K562 (cell line): ENCODE data around the gene TCEANC2. TPM values are rescaled to one million over a fixed set of nuclear protein-coding genes. Genes with fewer than 3 reads are reported as not detected.
A peak's percentile ranks its signal among the peaks of the same experiment; 100 is the strongest.

ENCODE experiments used
- ATAC-seq: fragments of 200-7000 bp; cut with Tn5 transposase; 3 replicates; pipeline ENCODE4 v1.9.1; 2020; ENCODE audit warnings: moderate library complexity
- BruUV-seq: library from RNA; stranded (reverse); fragments of 400-500 nt; replicated peaks from 2 replicates; lab custom pipeline; 2021; lab: Mats Ljungman, UMichigan
- CTCF ChIA-PET: fragments of 300-600 bp; formaldehyde crosslinking; extraction: SDS; loops from one replicate; lab custom pipeline; 2021; ENCODE audit warnings: low intra/inter-chr PET ratio; lab: Yijun Ruan, JAX
- POLR2A ChIA-PET: fragments of 300-600, 350-650 bp; sonication (Branson Sonifier 250); formaldehyde crosslinking; extraction: SDS; loops from one replicate; lab custom pipeline; 2021; ENCODE audit warnings: antibody characterized with exemption, inconsistent platforms; lab: Yijun Ruan, JAX
- DNase-seq, 4 experiments: peaks; one replicate each; pipeline versions ENCODE4 v3.0.0 to v3.0.0-alpha.2; 2011 to 2018; ENCODE audit warnings: low spot score in 3 of 4, mixed read lengths in 3 of 4; ENCODE audit errors: extremely low read depth in 1 of 4
- FAIRE-seq: peaks from 2 replicates; lab custom pipeline; 2011; peaks lifted over from hg19 to GRCh38; lab: Jason Lieb, UNC
- H2AFZ ChIP-seq: 2 replicates; pipeline ENCODE4 v1.6.0; 2011; ENCODE audit warnings: low read depth, low read length, control low read depth, inconsistent platforms
- H3K27ac ChIP-seq: fragments of 200-600 bp; 3 replicates; pipeline ENCODE4 v1.8.0; 2011; ENCODE audit warnings: low read depth, mild to moderate bottlenecking, control low read depth, inconsistent platforms, low read length, moderate library complexity, mixed read lengths; ENCODE audit errors: extremely low read depth
- H3K27me3 ChIP-seq, 2 experiments: fragments of 300-600 bp in 1 of 2; 2 replicates in 1 of 2; 3 replicates in 1 of 2; pipeline versions ENCODE4 v1.6.0 to v1.8.0; 2011; ENCODE audit warnings: inconsistent platforms in 2 of 2, low read length in 2 of 2, mild to moderate bottlenecking in 1 of 2, mixed read lengths in 1 of 2, moderate library complexity in 1 of 2; ENCODE audit not compliant: control insufficient read depth in 2 of 2, insufficient read depth in 2 of 2
- H3K36me3 ChIP-seq: fragments of 300-600 bp; 3 replicates; pipeline ENCODE4 v1.8.0; 2011; ENCODE audit warnings: mild to moderate bottlenecking, low read length, inconsistent platforms; ENCODE audit not compliant: control insufficient read depth, insufficient read depth
- H3K4me1 ChIP-seq, 2 experiments: fragments of 200-600 bp in 1 of 2; replicated peaks in 1 of 2; 2 replicates in 1 of 2; 3 replicates in 1 of 2; pipeline versions ENCODE4 v1.5.1 to v1.8.0; 2011; ENCODE audit warnings: inconsistent platforms in 2 of 2, low read length in 2 of 2, mild to moderate bottlenecking in 1 of 2, mixed read lengths in 1 of 2, moderate library complexity in 1 of 2; ENCODE audit not compliant: control insufficient read depth in 2 of 2, insufficient read depth in 2 of 2
- H3K4me2 ChIP-seq: 2 replicates; pipeline ENCODE4 v1.6.1; 2011; ENCODE audit warnings: low read length, control low read depth, inconsistent platforms, mixed read lengths; ENCODE audit not compliant: insufficient read depth
- H3K4me3 ChIP-seq: fragments of 200-600 bp; sonication (generic), shearing (Covaris generic); 2 replicates; pipeline ENCODE4 v1.5.1; 2016; ENCODE audit warnings: control low read depth, inconsistent platforms
- H3K79me2 ChIP-seq: fragments of 200-600 bp; 3 replicates; pipeline ENCODE4 v1.8.0; 2011; ENCODE audit warnings: low read length, inconsistent platforms; ENCODE audit not compliant: control insufficient read depth, insufficient read depth
- H3K9ac ChIP-seq, 2 experiments: 2 replicates each; pipeline versions ENCODE4 v1.6.0 to v1.6.1; 2011; ENCODE audit warnings: low read depth in 2 of 2, low read length in 2 of 2, control low read depth in 1 of 2, inconsistent platforms in 1 of 2, mild to moderate bottlenecking in 1 of 2, mixed read lengths in 1 of 2; ENCODE audit not compliant: insufficient read depth in 1 of 2
- H3K9me1 ChIP-seq: one replicate; pipeline ENCODE4 v1.6.0; 2011; ENCODE audit warnings: inconsistent platforms, mild to moderate bottlenecking, low read length, moderate library complexity; ENCODE audit not compliant: control insufficient read depth, insufficient read depth
- H3K9me3 ChIP-seq: replicated peaks from 2 replicates; pipeline ENCODE4 v1.5.1; 2011; ENCODE audit warnings: low read depth, low read length, inconsistent platforms; ENCODE audit not compliant: control insufficient read depth, insufficient read depth
- H4K20me1 ChIP-seq: replicated peaks from 2 replicates; pipeline ENCODE4 v1.6.1; 2011; ENCODE audit warnings: low read length, inconsistent platforms, mixed read lengths; ENCODE audit not compliant: control insufficient read depth, insufficient read depth
- BRF1 ChIP-seq: IDR thresholded peaks from 3 replicates; pipeline ENCODE4 v1.6.1; 2011; ENCODE audit warnings: borderline replicate concordance, mild to moderate bottlenecking; ENCODE audit not compliant: insufficient read length; ENCODE audit errors: extremely low read depth
- CEBPG ChIP-seq, 3 experiments: fragments of 200-800 bp in 1 of 3; sonication (Bioruptor generic) in 1 of 3; sonication (generic) in 1 of 3; formaldehyde crosslinking in 1 of 3; IDR thresholded peaks in 2 of 3; conservative IDR thresholded peaks in 1 of 3; 2 replicates each; pipeline versions ENCODE4 v1.6.1 to v1.8.0; 2016 to 2022; ENCODE audit warnings: missing compliant biosample characterization in 2 of 3, missing genetic modification characterization in 2 of 3, mild to moderate bottlenecking in 1 of 3, missing genetic modification reagents in 1 of 3
- NELFE ChIP-seq: IDR thresholded peaks from 2 replicates; pipeline ENCODE4 v1.6.1; 2011; ENCODE audit warnings: mild to moderate bottlenecking; ENCODE audit not compliant: insufficient read depth, insufficient read length
- TAF1 ChIP-seq: IDR thresholded peaks from 2 replicates; pipeline ENCODE4 v1.6.1; 2011; ENCODE audit warnings: mild to moderate bottlenecking, low read length, moderate library complexity; ENCODE audit not compliant: insufficient read depth, control insufficient read depth, severe bottlenecking; ENCODE audit errors: extremely low read depth
- TCF7 ChIP-seq: sonication (generic); IDR thresholded peaks from 2 replicates; pipeline ENCODE4 v1.6.1; 2016; ENCODE audit warnings: antibody characterized with exemption, borderline replicate concordance
- ZNF699 ChIP-seq: fragments of 250-450 bp; sonication (Bioruptor Pico); IDR thresholded peaks from 2 replicates; pipeline ENCODE4 v1.8.0; 2021; ENCODE audit warnings: mild to moderate bottlenecking, moderate library complexity; ENCODE audit not compliant: insufficient replicate concordance
- WGBS: fragments of 100-300 bp; shearing (Covaris generic); methylation state at CpG from one replicate; pipeline ENCODE4 v1.1.6; 2016; ENCODE audit warnings: low coverage, mixed read lengths; ENCODE audit not compliant: insufficient coverage; ENCODE audit errors: missing lambda C conversion rate; 5-methylcytosine and 5-hydroxymethylcytosine counted together
- in situ Hi-C: fragments of 300-500 bp; cut with MboI; formaldehyde crosslinking; loops from 4 replicates; pipeline ENCODE4 v1.15.0; 2018; ENCODE audit warnings: inconsistent platforms, mixed read lengths
- intact Hi-C: fragments of 100-400 bp; cut with micrococcal nuclease; formaldehyde crosslinking; loops from 2 replicates; pipeline ENCODE4 v1.14.2; 2022
- polyA plus RNA-seq, 8 experiments: library from polyadenylated mRNA; depleted of rRNA in 4 of 8; stranded (reverse) in 5 of 8; unstranded in 3 of 8; fragments of >200 nt; fragmentation: Nextera tagmentation in 2 of 8; fragmentation: Illumina TruSeq in 1 of 8; extraction: Ambion mirVana in 2 of 8; extraction: Trizol in 1 of 8; gene quantifications; 2 replicates each; pipeline versions ENCODE4 v1.2.1 to v1.2.3, GENCODE V29; 2011 to 2014; ENCODE audit warnings: inconsistent platforms in 1 of 8, missing spikeins in 1 of 8
- total RNA-seq, 7 experiments: library from RNA; depleted of rRNA in 6 of 7; stranded (reverse); fragments of >200 nt in 6 of 7; fragmentation: Illumina TruSeq in 2 of 7; extraction: Trizol in 2 of 7; gene quantifications; 2 replicates each; pipeline versions ENCODE4 v1.2.1 to v1.2.3, GENCODE V29; 2011 to 2021; ENCODE audit warnings: low replicate concordance in 1 of 7
- TF ChIP-seq, protein P1 (sequence below): sonication (generic); formaldehyde crosslinking; IDR thresholded peaks from 2 replicates; pipeline ENCODE4 v1.8.1; 2023; ENCODE audit warnings: mild to moderate bottlenecking, missing genetic modification reagents
- TF ChIP-seq, protein P2 (sequence below): fragments of 200-800 bp; sonication (Bioruptor generic); IDR thresholded peaks from 2 replicates; pipeline ENCODE4 v1.6.1; 2017; ENCODE audit warnings: missing genetic modification characterization, missing compliant biosample characterization
- TF ChIP-seq, protein P3 (sequence below): fragments of 450-650 bp; IDR thresholded peaks from 2 replicates; pipeline ENCODE4 v1.6.1; 2018; ENCODE audit not compliant: partially characterized antibody

Gene TCEANC2
- total and polyA plus RNA-seq, 9 of the 15 experiments (the other 6 are each of a cell fraction or from before 2014, with no cell fraction given), result 3.3 to 10.2 (median 7.0) TPM

DNA sequence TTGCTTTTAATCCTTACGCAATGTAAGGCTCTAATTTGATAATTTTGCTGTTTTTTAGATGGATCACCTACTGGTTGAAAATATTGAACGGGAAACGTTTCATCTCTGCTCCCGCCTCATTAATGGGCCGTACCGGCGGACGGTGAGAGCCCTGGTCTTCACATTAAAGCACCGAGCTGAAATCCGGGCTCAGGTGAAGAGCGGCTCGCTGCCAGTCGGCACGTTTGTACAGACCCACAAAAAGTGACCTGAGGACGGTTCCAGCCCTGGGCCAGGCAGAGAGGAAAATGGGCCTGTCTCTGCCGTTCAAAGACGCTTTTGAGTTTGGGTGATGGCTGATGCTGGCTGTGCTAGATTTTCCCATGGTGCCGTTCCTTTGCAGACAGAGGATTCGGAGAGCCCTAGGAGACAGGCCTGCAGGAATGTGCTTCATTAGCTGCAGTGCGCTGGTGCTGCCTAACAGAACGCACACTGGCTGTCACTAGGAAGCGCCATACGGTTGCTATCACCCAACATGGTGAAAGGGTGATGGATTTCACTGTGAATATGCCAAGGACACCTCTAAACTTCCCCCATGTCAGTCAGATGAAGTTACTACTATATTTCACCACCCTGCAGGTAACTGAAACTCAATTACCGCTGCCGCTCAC is 42.9 kb downstream of the TCEANC2 start:
- ATAC-seq, result peak; percentile 28; the same call in 2 of the 3 replicates
- 88% methylated on average over 25 of the region's 25 CpGs for WGBS
- Histone ChIP-seq H3K4me1 (0 out of 5 replicates have a peak, but pooled peaks cover 0 to 4% of the 10 kb centered on the region in 2 experiments), H3K27me3 (no peaks in the 10 kb centered on the region), H3K27ac (no peak overlapping the region), H2AFZ (no peak overlapping the region), H3K79me2 (no peaks in the 10 kb centered on the region), H3K9me3 (no peaks in the 10 kb centered on the region)
- no peak for FAIRE-seq
- ChIA-PET CTCF (no interaction called here), POLR2A (no interaction called here)
- TF ChIP-seq CEBPG (CRISPR knock-in tag; IDR thresholded peaks at IDR 0.05) (0 out of 2 replicates have a peak, but pooled peaks have one; percentile 12), CEBPG (tag; conservative IDR thresholded peaks at IDR 0.05 in 1 of 2, IDR thresholded peaks at IDR 0.05 in 1 of 2) (0 out of 4 replicates have a peak, but pooled peaks of 1 of the 2 experiments have one; percentile 47), TAF1 (no peak), ZNF699 (CRISPR knock-in tag) (no peak), TCF7 (no peak), BRF1 (no peak), NELFE (no peak)
- TF ChIP-seq, protein P1, sequence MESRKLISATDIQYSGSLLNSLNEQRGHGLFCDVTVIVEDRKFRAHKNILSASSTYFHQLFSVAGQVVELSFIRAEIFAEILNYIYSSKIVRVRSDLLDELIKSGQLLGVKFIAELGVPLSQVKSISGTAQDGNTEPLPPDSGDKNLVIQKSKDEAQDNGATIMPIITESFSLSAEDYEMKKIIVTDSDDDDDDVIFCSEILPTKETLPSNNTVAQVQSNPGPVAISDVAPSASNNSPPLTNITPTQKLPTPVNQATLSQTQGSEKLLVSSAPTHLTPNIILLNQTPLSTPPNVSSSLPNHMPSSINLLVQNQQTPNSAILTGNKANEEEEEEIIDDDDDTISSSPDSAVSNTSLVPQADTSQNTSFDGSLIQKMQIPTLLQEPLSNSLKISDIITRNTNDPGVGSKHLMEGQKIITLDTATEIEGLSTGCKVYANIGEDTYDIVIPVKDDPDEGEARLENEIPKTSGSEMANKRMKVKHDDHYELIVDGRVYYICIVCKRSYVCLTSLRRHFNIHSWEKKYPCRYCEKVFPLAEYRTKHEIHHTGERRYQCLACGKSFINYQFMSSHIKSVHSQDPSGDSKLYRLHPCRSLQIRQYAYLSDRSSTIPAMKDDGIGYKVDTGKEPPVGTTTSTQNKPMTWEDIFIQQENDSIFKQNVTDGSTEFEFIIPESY (CRISPR knock-in tag), result peak; percentile 72
- TF ChIP-seq, protein P2, sequence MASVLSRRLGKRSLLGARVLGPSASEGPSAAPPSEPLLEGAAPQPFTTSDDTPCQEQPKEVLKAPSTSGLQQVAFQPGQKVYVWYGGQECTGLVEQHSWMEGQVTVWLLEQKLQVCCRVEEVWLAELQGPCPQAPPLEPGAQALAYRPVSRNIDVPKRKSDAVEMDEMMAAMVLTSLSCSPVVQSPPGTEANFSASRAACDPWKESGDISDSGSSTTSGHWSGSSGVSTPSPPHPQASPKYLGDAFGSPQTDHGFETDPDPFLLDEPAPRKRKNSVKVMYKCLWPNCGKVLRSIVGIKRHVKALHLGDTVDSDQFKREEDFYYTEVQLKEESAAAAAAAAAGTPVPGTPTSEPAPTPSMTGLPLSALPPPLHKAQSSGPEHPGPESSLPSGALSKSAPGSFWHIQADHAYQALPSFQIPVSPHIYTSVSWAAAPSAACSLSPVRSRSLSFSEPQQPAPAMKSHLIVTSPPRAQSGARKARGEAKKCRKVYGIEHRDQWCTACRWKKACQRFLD (CRISPR knock-in tag), result no peak
- TF ChIP-seq, protein P3, sequence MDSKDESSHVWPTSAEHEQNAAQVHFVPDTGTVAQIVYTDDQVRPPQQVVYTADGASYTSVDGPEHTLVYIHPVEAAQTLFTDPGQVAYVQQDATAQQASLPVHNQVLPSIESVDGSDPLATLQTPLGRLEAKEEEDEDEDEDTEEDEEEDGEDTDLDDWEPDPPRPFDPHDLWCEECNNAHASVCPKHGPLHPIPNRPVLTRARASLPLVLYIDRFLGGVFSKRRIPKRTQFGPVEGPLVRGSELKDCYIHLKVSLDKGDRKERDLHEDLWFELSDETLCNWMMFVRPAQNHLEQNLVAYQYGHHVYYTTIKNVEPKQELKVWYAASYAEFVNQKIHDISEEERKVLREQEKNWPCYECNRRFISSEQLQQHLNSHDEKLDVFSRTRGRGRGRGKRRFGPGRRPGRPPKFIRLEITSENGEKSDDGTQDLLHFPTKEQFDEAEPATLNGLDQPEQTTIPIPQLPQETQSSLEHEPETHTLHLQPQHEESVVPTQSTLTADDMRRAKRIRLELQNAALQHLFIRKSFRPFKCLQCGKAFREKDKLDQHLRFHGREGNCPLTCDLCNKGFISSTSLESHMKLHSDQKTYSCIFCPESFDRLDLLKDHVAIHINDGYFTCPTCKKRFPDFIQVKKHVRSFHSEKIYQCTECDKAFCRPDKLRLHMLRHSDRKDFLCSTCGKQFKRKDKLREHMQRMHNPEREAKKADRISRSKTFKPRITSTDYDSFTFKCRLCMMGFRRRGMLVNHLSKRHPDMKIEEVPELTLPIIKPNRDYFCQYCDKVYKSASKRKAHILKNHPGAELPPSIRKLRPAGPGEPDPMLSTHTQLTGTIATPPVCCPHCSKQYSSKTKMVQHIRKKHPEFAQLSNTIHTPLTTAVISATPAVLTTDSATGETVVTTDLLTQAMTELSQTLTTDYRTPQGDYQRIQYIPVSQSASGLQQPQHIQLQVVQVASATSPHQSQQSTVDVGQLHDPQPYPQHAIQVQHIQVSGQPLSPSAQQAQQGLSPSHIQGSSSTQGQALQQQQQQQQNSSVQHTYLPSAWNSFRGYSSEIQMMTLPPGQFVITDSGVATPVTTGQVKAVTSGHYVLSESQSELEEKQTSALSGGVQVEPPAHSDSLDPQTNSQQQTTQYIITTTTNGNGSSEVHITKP, result peak; percentile 80
- TF ChIP-seq, all 486 proteins: peak for 3
- H3K9ac ChIP-seq, result peak overlapping the region in 1 of 2 experiments; percentile 12; a peak in 1 of 4 replicates
- in situ Hi-C loops, result no loop called here
- intact Hi-C loops, result no loop called here
- no peak overlapping the region for H3K4me3 ChIP-seq
- no peaks in the 10 kb centered on the region for H3K9me1 ChIP-seq
- DNase-seq, result no peak
- H3K36me3 ChIP-seq, result peaks cover 4% of the 10 kb centered on the region; the same call in 1 of the 3 replicates
- H3K4me2 ChIP-seq, result no peak overlapping the region
- no peaks in the 10 kb centered on the region for H4K20me1 ChIP-seq
- BruUV-seq, result no TSS peak
